ENCODE measurements around the gene ANKS1A.

GRCh38 chr6:34961082-34961481 lies 72.0 kb downstream of the ANKS1A start:
- TF ChIP-seq POLR2A (IDR thresholded peaks at IDR 0.05; ENCODE audit: low read depth, low read length) (no peak), BHLHE40 (IDR thresholded peaks at IDR 0.05; ENCODE audit: low read depth, low read length) (no peak), CTCF (conservative IDR thresholded peaks at IDR 0.05; ENCODE audit: low read depth, low read length) (no peak), RAD21 (IDR thresholded peaks at IDR 0.05; ENCODE audit: low read length) (no peak), SMC3 (IDR thresholded peaks at IDR 0.05; ENCODE audit: low read depth, low read length) (no peak), USF2 (IDR thresholded peaks at IDR 0.05; ENCODE audit: low read depth, low read length) (no peak), RCOR1 (IDR thresholded peaks at IDR 0.05; ENCODE audit: insufficient replicate concordance, low read length) (no peak), CEBPB (IDR thresholded peaks at IDR 0.05; ENCODE audit: low read depth, low read length) (no peak), MXI1 (IDR thresholded peaks at IDR 0.05; ENCODE audit: borderline replicate concordance, low read depth, low read length) (no peak), CHD1 (IDR thresholded peaks at IDR 0.05; ENCODE audit: low read depth, low read length) (no peak), MAZ (IDR thresholded peaks at IDR 0.05; ENCODE audit: borderline replicate concordance, low read depth, low read length) (no peak), ELK1 (IDR thresholded peaks at IDR 0.05; ENCODE audit: borderline replicate concordance, low read depth, low read length) (no peak)

All from IMR-90 (cell line).